HepG2 (cell line): ENCODE results near the gene CEACAM21. TPM values are rescaled to one million over a fixed set of nuclear protein-coding genes. Genes with fewer than 3 reads are reported as not detected.

Experiments used
- ATAC-seq: fragments of 200-7000 bp; cut with Tn5 transposase; 3 replicates; pipeline ENCODE4 v1.9.1; 2020; ENCODE audit warnings: mild to moderate bottlenecking, moderate library complexity
- BruUV-seq: library from RNA; stranded (reverse); fragments of 400-500 nt; replicated peaks from 2 replicates; lab custom pipeline; 2021; lab: Mats Ljungman, UMichigan
- CTCF ChIA-PET: fragments of 300-600 bp; formaldehyde crosslinking; extraction: SDS; loops from one replicate; lab custom pipeline; 2021; ENCODE audit warnings: low total read pairs, inconsistent platforms, low intra/inter-chr PET ratio; lab: Yijun Ruan, JAX
- POLR2A ChIA-PET: fragments of 350-600 bp; sonication (Branson Sonifier 250); formaldehyde crosslinking; loops from one replicate; lab custom pipeline; 2020; ENCODE audit warnings: antibody characterized with exemption, inconsistent platforms; lab: Yijun Ruan, JAX
- DNase-seq: peaks from one replicate; pipeline ENCODE4 v3.0.0-alpha.2; 2015; ENCODE audit warnings: low spot score
- FAIRE-seq: peaks from 3 replicates; lab custom pipeline; 2011; peaks lifted over from hg19 to GRCh38; lab: Jason Lieb, UNC
- H2AFZ ChIP-seq: one replicate; pipeline ENCODE4 v1.6.1; 2011; ENCODE audit warnings: low read length, inconsistent platforms
- H3K27ac ChIP-seq: fragments of 300-600 bp; 3 replicates; pipeline ENCODE4 v1.8.0; 2011; ENCODE audit warnings: mixed run types, mild to moderate bottlenecking, mixed read lengths, low read length, inconsistent platforms; ENCODE audit not compliant: insufficient read depth; ENCODE audit errors: extremely low read length
- H3K27me3 ChIP-seq, 2 experiments: fragments of 200-600 bp in 1 of 2; 2 replicates in 1 of 2; 3 replicates in 1 of 2; pipeline versions ENCODE4 v1.6.0 to v1.8.0; 2011; ENCODE audit warnings: low read length in 2 of 2, mild to moderate bottlenecking in 2 of 2, moderate library complexity in 2 of 2, inconsistent platforms in 1 of 2; ENCODE audit not compliant: insufficient read depth in 2 of 2, control insufficient read depth in 1 of 2
- H3K36me3 ChIP-seq, 2 experiments: fragments of 200-600 bp in 1 of 2; replicated peaks in 1 of 2; 2 replicates in 1 of 2; 3 replicates in 1 of 2; pipeline versions ENCODE4 v1.5.1 to v1.8.0; 2011; ENCODE audit warnings: low read length in 2 of 2, inconsistent platforms in 1 of 2; ENCODE audit not compliant: insufficient read depth in 2 of 2, control insufficient read depth in 1 of 2
- H3K4me1 ChIP-seq: 2 replicates; pipeline ENCODE4 v1.5.1; 2012; ENCODE audit warnings: low read length, inconsistent platforms; ENCODE audit not compliant: insufficient read depth
- H3K4me2 ChIP-seq: 2 replicates; pipeline ENCODE4 v1.6.0; 2011; ENCODE audit warnings: low read depth, low read length, inconsistent platforms
- H3K4me3 ChIP-seq, 3 experiments: fragments of 200-600 bp in 1 of 3; sonication (generic), shearing (Covaris generic) in 1 of 3; replicated peaks in 1 of 3; 2 replicates each; pipeline ENCODE4 v1.5.1; 2011 to 2016; ENCODE audit warnings: low read length in 3 of 3, inconsistent platforms in 2 of 3, low read depth in 2 of 3, mild to moderate bottlenecking in 2 of 3, control low read depth in 1 of 3, mixed read lengths in 1 of 3; ENCODE audit not compliant: insufficient read depth in 1 of 3
- H3K79me2 ChIP-seq: one replicate; pipeline ENCODE4 v1.6.1; 2011; ENCODE audit warnings: low read length, inconsistent platforms; ENCODE audit not compliant: insufficient read depth
- H3K9ac ChIP-seq: 2 replicates; pipeline ENCODE4 v1.6.0; 2011; ENCODE audit warnings: mild to moderate bottlenecking, low read depth, low read length, inconsistent platforms; ENCODE audit not compliant: insufficient read depth
- H3K9me3 ChIP-seq: 2 replicates; pipeline ENCODE4 v1.5.1; 2012; ENCODE audit warnings: mild to moderate bottlenecking, low read length
- H4K20me1 ChIP-seq: 2 replicates; pipeline ENCODE4 v1.6.0; 2011; ENCODE audit warnings: inconsistent platforms, mild to moderate bottlenecking, low read length, moderate library complexity; ENCODE audit not compliant: insufficient read depth
- CCAR2 ChIP-seq: fragments of 200-400 bp; formaldehyde crosslinking; optimal IDR thresholded peaks from 2 replicates; pipeline ENCODE3; 2018; ENCODE audit warnings: low read depth, mild to moderate bottlenecking, low read length, moderate library complexity
- CERS6 ChIP-seq: sonication (generic); formaldehyde crosslinking; IDR thresholded peaks from 2 replicates; pipeline ENCODE4 v1.5.0; 2020; ENCODE audit warnings: missing genetic modification reagents
- CTCF ChIP-seq: sonication (generic); formaldehyde crosslinking; IDR thresholded peaks from 2 replicates; pipeline ENCODE4 v1.5.0; 2020; ENCODE audit warnings: mild to moderate bottlenecking, missing genetic modification reagents, moderate library complexity
- HBP1 ChIP-seq: IDR thresholded peaks from 2 replicates; pipeline ENCODE4 v1.6.1; 2016; ENCODE audit warnings: low read depth, control low read depth
- NPAS2 ChIP-seq: sonication (generic); formaldehyde crosslinking; IDR thresholded peaks from 2 replicates; pipeline ENCODE4 v1.8.0; 2022; ENCODE audit warnings: mild to moderate bottlenecking, missing genetic modification reagents, borderline replicate concordance
- NRL ChIP-seq: sonication (generic); formaldehyde crosslinking; IDR thresholded peaks from 2 replicates; pipeline ENCODE4 v1.5.0; 2020; ENCODE audit warnings: missing genetic modification reagents, mild to moderate bottlenecking, moderate library complexity, borderline replicate concordance
- PCBP1 ChIP-seq: fragments of 200-400 bp; formaldehyde crosslinking; IDR thresholded peaks from 2 replicates; pipeline ENCODE4 v1.6.1; 2017; ENCODE audit warnings: mild to moderate bottlenecking, low read depth, low read length, borderline replicate concordance
- RARA ChIP-seq: IDR thresholded peaks from 2 replicates; pipeline ENCODE4 v1.6.1; 2016; ENCODE audit warnings: missing genetic modification reagents, missing compliant biosample characterization
- U2AF1 ChIP-seq: fragments of 200-400 bp; formaldehyde crosslinking; optimal IDR thresholded peaks from 2 replicates; pipeline ENCODE3; 2017; ENCODE audit warnings: mild to moderate bottlenecking, low read depth, low read length
- YY1 ChIP-seq: IDR thresholded peaks from 2 replicates; pipeline ENCODE4 v1.6.1; 2011; ENCODE audit warnings: low read length, low read depth, moderate library complexity, mild to moderate bottlenecking; ENCODE audit not compliant: insufficient read depth, insufficient replicate concordance
- ZBTB1 ChIP-seq: sonication (generic); formaldehyde crosslinking; IDR thresholded peaks from 2 replicates; pipeline ENCODE4 v1.4.0; 2020; ENCODE audit warnings: missing genetic modification reagents, borderline replicate concordance
- ZBTB46 ChIP-seq: sonication (generic); formaldehyde crosslinking; IDR thresholded peaks from 2 replicates; pipeline ENCODE4 v1.4.0; 2020; ENCODE audit warnings: mild to moderate bottlenecking, missing genetic modification reagents, borderline replicate concordance
- ZBTB8A ChIP-seq: sonication (generic); formaldehyde crosslinking; IDR thresholded peaks from 2 replicates; pipeline ENCODE4 v1.4.0; 2020; ENCODE audit warnings: mild to moderate bottlenecking, low read depth, missing genetic modification reagents, borderline replicate concordance
- ZNF10 ChIP-seq: sonication (generic); formaldehyde crosslinking; IDR thresholded peaks from 2 replicates; pipeline ENCODE4 v1.4.0; 2020; ENCODE audit warnings: mild to moderate bottlenecking, low read depth, missing genetic modification reagents, borderline replicate concordance
- ZNF331 ChIP-seq: sonication (generic); formaldehyde crosslinking; IDR thresholded peaks from 2 replicates; pipeline ENCODE4 v1.4.0; 2020; ENCODE audit warnings: missing genetic modification reagents
- ZNF484 ChIP-seq: sonication (generic); formaldehyde crosslinking; IDR thresholded peaks from 2 replicates; pipeline ENCODE4 v1.5.1; 2020; ENCODE audit warnings: mild to moderate bottlenecking, low read depth, missing genetic modification reagents, borderline replicate concordance
- ZNF577 ChIP-seq: sonication (generic); formaldehyde crosslinking; IDR thresholded peaks from 2 replicates; pipeline ENCODE4 v1.4.0; 2020; ENCODE audit warnings: mild to moderate bottlenecking, low read depth, missing genetic modification reagents, borderline replicate concordance
- ZNF614 ChIP-seq: IDR thresholded peaks from 2 replicates; pipeline ENCODE4 v1.6.1; 2018; ENCODE audit warnings: missing biosample characterization, missing genetic modification reagents, inconsistent platforms, borderline replicate concordance
- WGBS: methylation state at CpG from one replicate; pipeline ENCODE4 v1.1.6; 2017; ENCODE audit warnings: low lambda C conversion rate; 5-methylcytosine and 5-hydroxymethylcytosine counted together
- in situ Hi-C: cut with HindIII; loops from 2 replicates; pipeline ENCODE4 v1.10.0; 2017; ENCODE audit warnings: low pct_unique_long_range_greater_than_20kb; ENCODE audit not compliant: extremely low pct_ligation_motif_present
- intact Hi-C: fragments of 100-400 bp; cut with micrococcal nuclease; formaldehyde crosslinking; loops from one replicate; pipeline ENCODE4 v1.10.0; 2022; ENCODE audit not compliant: unreplicated experiment
- polyA plus RNA-seq, 8 experiments: library from polyadenylated mRNA; depleted of rRNA in 3 of 8; stranded (reverse) in 7 of 8; unstranded in 1 of 8; fragments of >200 nt; fragmentation: Illumina TruSeq in 4 of 8; extraction: Trizol in 4 of 8; gene quantifications; 2 replicates each; pipeline versions ENCODE4 v1.2.1 to v1.2.3, GENCODE V29; 2011 to 2016; ENCODE audit warnings: low read depth in 4 of 8, missing spikeins in 1 of 8, mixed read lengths in 1 of 8; ENCODE audit not compliant: insufficient read depth in 1 of 8
- total RNA-seq, 5 experiments: library from RNA; depleted of rRNA; stranded (reverse); fragments of >200 nt; fragmentation: Illumina TruSeq; extraction: Trizol; gene quantifications; 2 replicates each; pipeline ENCODE4 v1.2.3, GENCODE V29; 2016; ENCODE audit warnings: low read depth in 1 of 5

Gene CEACAM21
- total and polyA plus RNA-seq, 2 of the 13 experiments (the other 11 are each of a cell fraction or from before 2014, with no cell fraction given) = 0.05 TPM; not detected in 1

- no peak overlapping the region for H2AFZ ChIP-seq
- no peaks in the 10 kb centered on the region for H3K36me3 ChIP-seq
- no TSS peak for BruUV-seq
- no peak overlapping the region for H3K27ac ChIP-seq
- intact Hi-C loops (no loop called here), in situ Hi-C loops (no loop called here)
- ATAC-seq (no peak), FAIRE-seq (no peak), DNase-seq (no peak)
- peaks cover 1 to 27% of the 10 kb centered on the region in 2 experiments; a peak in 3 of 5 replicates for H3K27me3 ChIP-seq
- H3K9ac ChIP-seq = no peak overlapping the region
- H3K4me1 ChIP-seq = no peaks in the 10 kb centered on the region
- H3K4me3 ChIP-seq = no peak overlapping the region
- no peak overlapping the region for H3K4me2 ChIP-seq
- WGBS = 5% methylated on average over 2 of the region's 2 CpGs
- H3K9me3 ChIP-seq = no peaks in the 10 kb centered on the region
- ChIA-PET CTCF (no interaction called here), POLR2A (no interaction called here)
- no peaks in the 10 kb centered on the region for H4K20me1 ChIP-seq
- no peaks in the 10 kb centered on the region for H3K79me2 ChIP-seq
- TF ChIP-seq ZBTB46 (CRISPR knock-in tag) (no peak), ZNF577 (no peak), CERS6 (CRISPR knock-in tag) (no peak), PCBP1 (no peak), ZNF10 (no peak), ZNF331 (CRISPR knock-in tag) (no peak), YY1 (no peak), ZNF614 (no peak), CCAR2 (no peak), NPAS2 (no peak), ZBTB1 (CRISPR knock-in tag) (no peak), CTCF (no peak), HBP1 (CRISPR knock-in tag) (no peak), RARA (no peak), ZBTB8A (CRISPR knock-in tag) (no peak), NRL (CRISPR knock-in tag) (no peak), ZNF484 (CRISPR knock-in tag) (no peak), U2AF1 (no peak)
These were observed 32.4 kb upstream of the CEACAM21 start for GRCh38 chr19:41543582-41543981.
